ENCODE measurements around the gene MPP1. TPM values are rescaled to one million over a fixed set of nuclear protein-coding genes. Genes with fewer than 3 reads are reported as not detected.

Gene MPP1
- total RNA-seq, 4 donors from 2014 or later, result 14.3 to 43.2 (median 17.0) TPM

DNA sequence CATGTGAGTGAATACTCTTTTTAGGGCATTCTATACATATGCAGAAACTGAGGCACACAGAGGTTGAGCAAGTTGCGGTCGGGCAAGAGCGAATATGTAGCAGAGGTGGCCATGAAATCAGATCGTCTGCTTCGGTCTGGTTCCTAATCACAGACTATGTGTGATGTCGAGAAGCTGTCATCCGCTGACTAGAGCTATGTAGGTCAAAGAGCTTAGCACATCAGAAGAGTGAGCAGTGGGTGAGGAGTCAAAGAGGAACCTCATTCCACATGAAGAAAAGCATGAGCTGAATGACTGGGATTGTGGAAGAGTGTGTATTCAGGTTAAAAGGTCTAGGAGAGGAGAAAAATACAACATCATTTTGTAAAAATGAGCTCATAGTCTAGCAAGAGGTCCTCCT lies 73.4 kb downstream of the MPP1 start:
- no peak overlapping the region for H3K4me3 ChIP-seq
- no peak for TF ChIP-seq EP300 (IDR thresholded peaks at IDR 0.05)
- TF ChIP-seq, protein P1, sequence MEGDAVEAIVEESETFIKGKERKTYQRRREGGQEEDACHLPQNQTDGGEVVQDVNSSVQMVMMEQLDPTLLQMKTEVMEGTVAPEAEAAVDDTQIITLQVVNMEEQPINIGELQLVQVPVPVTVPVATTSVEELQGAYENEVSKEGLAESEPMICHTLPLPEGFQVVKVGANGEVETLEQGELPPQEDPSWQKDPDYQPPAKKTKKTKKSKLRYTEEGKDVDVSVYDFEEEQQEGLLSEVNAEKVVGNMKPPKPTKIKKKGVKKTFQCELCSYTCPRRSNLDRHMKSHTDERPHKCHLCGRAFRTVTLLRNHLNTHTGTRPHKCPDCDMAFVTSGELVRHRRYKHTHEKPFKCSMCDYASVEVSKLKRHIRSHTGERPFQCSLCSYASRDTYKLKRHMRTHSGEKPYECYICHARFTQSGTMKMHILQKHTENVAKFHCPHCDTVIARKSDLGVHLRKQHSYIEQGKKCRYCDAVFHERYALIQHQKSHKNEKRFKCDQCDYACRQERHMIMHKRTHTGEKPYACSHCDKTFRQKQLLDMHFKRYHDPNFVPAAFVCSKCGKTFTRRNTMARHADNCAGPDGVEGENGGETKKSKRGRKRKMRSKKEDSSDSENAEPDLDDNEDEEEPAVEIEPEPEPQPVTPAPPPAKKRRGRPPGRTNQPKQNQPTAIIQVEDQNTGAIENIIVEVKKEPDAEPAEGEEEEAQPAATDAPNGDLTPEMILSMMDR (IDR thresholded peaks at IDR 0.05), result no peak
- TF ChIP-seq POLR2A (IDR thresholded peaks at IDR 0.05), result no peak
- no peaks in the 10 kb centered on the region for H3K9me3 ChIP-seq
- H3K36me3 ChIP-seq, result no peaks in the 10 kb centered on the region
- no peak for DNase-seq (ENCODE audit: low spot score in 2 of 2)
- WGBS, 2 donors, result 68 to 89% methylated on average over 7 of the region's 7 CpGs
- H3K27me3 ChIP-seq, result no peaks in the 10 kb centered on the region
- H3K27ac ChIP-seq, result peak overlapping the region in 3 of 4 donors; percentile 71 to 83 (median 75)
- H3K4me1 ChIP-seq, result peaks cover 0 to 98% (median 41%) of the 10 kb centered on the region in 4 donors

DNA sequence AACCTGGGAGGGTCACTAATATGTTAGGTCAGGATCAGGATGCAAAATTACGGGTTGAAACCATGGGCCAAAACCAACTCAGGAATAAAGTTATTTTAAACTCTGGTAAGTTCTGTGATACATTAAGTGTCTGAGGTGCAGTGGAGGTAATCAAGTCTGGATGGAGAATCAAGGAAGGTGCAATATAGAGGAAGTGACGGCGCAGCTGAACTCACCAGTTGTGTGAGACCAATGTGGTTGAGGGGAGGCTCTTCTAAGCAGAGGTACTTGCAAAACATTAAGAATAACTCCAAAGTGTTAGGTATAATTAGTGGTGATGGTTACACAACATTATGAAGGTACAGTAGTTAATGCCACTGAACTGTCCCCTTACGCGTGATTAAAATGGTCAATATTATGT lies 74.1 kb downstream of the MPP1 start:
- no peaks in the 10 kb centered on the region for H3K27me3 ChIP-seq
- peak overlapping the region in 2 of 4 donors; percentile 75 to 83 for H3K27ac ChIP-seq
- peaks cover 0 to 96% (median 41%) of the 10 kb centered on the region in 4 donors for H3K4me1 ChIP-seq
- H3K9me3 ChIP-seq, result no peaks in the 10 kb centered on the region
- WGBS, 2 donors, result 88 to 95% methylated on average over 5 of the region's 5 CpGs
- no peak for DNase-seq (ENCODE audit: low spot score in 2 of 2)
- no peaks in the 10 kb centered on the region for H3K36me3 ChIP-seq
- H3K4me3 ChIP-seq, result no peak overlapping the region
- TF ChIP-seq POLR2A (IDR thresholded peaks at IDR 0.05), result no peak
- TF ChIP-seq, protein P1 (IDR thresholded peaks at IDR 0.05), result no peak

DNA sequence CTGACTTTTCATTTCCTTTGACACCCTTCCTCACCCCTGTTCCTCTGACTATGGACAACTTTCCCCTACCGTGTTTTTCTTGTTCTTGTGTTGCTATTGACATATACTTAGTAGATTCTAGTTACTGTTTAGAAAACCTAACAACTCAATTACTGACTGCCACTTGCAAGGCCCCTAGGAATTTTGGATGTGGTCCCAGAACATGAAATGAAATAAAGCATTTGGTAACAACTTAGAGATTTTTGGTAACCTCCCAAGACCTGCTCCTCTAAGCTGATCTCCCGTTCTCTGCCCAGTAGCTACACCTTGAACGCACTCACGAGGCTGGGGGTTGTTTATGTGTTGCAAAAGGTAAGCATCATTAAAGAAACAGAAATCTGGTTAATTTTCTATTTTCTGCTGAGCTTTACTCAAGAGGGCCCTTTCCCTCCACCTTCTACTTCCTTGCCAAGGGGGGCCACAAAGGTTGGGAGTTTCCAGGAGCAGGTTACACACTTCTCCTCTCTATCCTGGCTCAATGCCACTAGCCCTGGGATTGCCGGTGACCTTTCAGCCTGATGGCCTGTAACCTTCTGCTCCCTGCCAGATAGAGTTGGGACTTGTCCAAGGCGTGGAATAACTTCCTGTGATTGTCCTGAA lies 74.9 kb downstream of the MPP1 start:
- WGBS, 2 donors, result 29 to 34% methylated on average over 6 of the region's 6 CpGs
- peak in 1 of 2 donors; percentile 50 for TF ChIP-seq EP300 (IDR thresholded peaks at IDR 0.05)
- TF ChIP-seq, protein P1 (IDR thresholded peaks at IDR 0.05), result no peak
- no peak for DNase-seq (ENCODE audit: low spot score in 2 of 2)
- no peak overlapping the region for H3K4me3 ChIP-seq
- no peaks in the 10 kb centered on the region for H3K36me3 ChIP-seq
- H3K27me3 ChIP-seq, result no peaks in the 10 kb centered on the region
- H3K9me3 ChIP-seq, result no peaks in the 10 kb centered on the region
- peaks cover 0 to 88% (median 36%) of the 10 kb centered on the region in 4 donors for H3K4me1 ChIP-seq
- H3K27ac ChIP-seq, result peak overlapping the region in 3 of 4 donors; percentile 19 to 83 (median 67)

DNA sequence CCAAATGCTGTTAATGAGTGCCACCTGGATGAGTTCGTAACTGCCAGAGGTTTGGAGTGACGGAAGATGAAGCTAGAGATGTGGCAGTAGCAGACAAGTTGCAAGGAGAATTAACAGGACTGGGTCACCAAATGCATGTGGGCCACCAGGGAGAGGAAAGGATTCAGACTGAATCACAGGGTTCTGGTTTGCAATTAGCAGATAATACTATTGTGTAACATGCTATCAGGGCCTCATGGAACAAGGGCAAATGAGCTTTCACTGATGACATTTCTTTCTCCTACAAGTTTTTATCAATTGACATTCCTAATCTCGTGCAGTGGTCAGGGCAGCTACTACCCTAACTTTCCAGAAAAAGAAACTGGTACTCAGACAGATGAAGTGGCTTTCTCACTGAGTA lies 75.8 kb downstream of the MPP1 start:
- Histone ChIP-seq H3K9me3 (no peaks in the 10 kb centered on the region), H3K27ac (peak overlapping the region in 3 of 4 donors; percentile 19 to 83 (median 67)), H3K27me3 (no peaks in the 10 kb centered on the region), H3K4me1 (peaks cover 0 to 79% (median 29%) of the 10 kb centered on the region in 4 donors), H3K4me3 (no peak overlapping the region), H3K36me3 (no peaks in the 10 kb centered on the region)
- DNase-seq (ENCODE audit: low spot score in 2 of 2), result no peak
- TF ChIP-seq EP300 (IDR thresholded peaks at IDR 0.05) (no peak), POLR2A (IDR thresholded peaks at IDR 0.05) (no peak)
- 66 to 71% methylated on average over 3 of the region's 3 CpGs for WGBS, 2 donors

Small RNA genes lying within 50 kb of the gene (small RNA-seq; reads per million reads assigned to genes)
- gene SNORA36A, result not detected

Other genes starting within 250 kb of the MPP1 start
- gene CTAG1A, start 220.4 kb downstream of the MPP1 start, total RNA-seq, result not detected
- gene CTAG1B, start 186.2 kb downstream of the MPP1 start, total RNA-seq, result not detected
- not detected for gene CTAG2, start 151.9 kb downstream of the MPP1 start, total RNA-seq
- 1 to 10 TPM; 5.1 to 7.5 (median 5.8) TPM for gene GAB3, start 54.4 kb downstream of the MPP1 start, total RNA-seq
- 10 to 100 TPM; 24.1 to 37.8 (median 29.4) TPM for gene DKC1, start 42.6 kb downstream of the MPP1 start, total RNA-seq
- not detected for gene SMIM9, start 29.2 kb upstream of the MPP1 start, total RNA-seq
- 10 to 100 TPM in 3 of 4 donors, 1 to 10 TPM in 1; 5.5 to 27.3 (median 13.6) TPM for gene F8A1, start 80.9 kb upstream of the MPP1 start, total RNA-seq
- gene F8, start 217.2 kb upstream of the MPP1 start, total RNA-seq, result 10 to 100 TPM in 3 of 4 donors, 1 to 10 TPM in 1; 7.2 to 28.4 (median 14.6) TPM
- 10 to 100 TPM; 40.2 to 83.3 (median 59.8) TPM for gene FUNDC2, start 221.4 kb upstream of the MPP1 start, total RNA-seq